ENCODE data around the gene FGF23.

The FGF23 gene

DNA sequence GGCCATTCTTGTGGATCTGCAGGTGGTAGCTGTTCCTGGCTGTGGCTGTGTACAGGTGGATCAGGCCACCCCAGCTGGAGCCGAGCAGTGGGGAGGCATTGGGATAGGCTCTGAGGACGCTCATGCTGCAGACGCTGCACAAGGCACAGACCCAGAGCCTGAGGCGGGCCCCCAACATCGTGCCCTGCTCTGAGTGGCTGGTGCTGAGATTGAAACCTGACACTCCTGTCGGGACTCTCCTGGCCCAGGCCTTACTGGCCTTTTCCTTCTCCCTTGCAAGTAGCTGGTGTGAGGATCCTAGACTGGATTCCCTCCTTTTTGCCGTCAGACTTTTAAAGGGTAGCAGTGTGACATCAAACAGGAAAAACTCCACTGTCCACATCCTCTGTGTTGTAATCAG, at the start of gene FGF23:
Gene FGF23 (minus strand): TSS at position 308 of the 400 bp plus-strand sequence. CDS start 130 bp downstream, at position 178.
- TF ChIP-seq, protein P1, sequence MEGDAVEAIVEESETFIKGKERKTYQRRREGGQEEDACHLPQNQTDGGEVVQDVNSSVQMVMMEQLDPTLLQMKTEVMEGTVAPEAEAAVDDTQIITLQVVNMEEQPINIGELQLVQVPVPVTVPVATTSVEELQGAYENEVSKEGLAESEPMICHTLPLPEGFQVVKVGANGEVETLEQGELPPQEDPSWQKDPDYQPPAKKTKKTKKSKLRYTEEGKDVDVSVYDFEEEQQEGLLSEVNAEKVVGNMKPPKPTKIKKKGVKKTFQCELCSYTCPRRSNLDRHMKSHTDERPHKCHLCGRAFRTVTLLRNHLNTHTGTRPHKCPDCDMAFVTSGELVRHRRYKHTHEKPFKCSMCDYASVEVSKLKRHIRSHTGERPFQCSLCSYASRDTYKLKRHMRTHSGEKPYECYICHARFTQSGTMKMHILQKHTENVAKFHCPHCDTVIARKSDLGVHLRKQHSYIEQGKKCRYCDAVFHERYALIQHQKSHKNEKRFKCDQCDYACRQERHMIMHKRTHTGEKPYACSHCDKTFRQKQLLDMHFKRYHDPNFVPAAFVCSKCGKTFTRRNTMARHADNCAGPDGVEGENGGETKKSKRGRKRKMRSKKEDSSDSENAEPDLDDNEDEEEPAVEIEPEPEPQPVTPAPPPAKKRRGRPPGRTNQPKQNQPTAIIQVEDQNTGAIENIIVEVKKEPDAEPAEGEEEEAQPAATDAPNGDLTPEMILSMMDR (IDR thresholded peaks at IDR 0.05): no peak

DNA sequence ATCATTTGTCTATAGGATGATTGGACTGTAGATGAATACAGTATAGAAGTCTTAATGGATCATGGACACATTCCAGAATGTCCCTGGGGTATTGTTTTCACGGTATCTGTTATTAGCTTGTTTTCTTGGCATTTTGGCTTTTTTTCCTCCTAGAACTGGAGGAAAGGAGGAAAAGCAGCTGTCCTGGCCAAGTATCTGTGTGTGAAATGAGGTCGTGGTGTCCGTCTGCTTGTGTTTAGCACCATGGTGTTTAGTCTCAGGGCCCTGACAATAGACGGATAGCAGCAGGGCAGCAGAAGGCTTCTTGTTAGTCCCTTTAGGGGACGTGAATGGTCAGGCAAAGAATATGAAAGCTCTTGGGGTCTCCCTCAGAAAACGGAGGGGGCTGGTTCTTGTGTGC, 44.9 kb upstream of the FGF23 start:
- TF ChIP-seq, protein P1 (IDR thresholded peaks at IDR 0.05): no peak

DNA sequence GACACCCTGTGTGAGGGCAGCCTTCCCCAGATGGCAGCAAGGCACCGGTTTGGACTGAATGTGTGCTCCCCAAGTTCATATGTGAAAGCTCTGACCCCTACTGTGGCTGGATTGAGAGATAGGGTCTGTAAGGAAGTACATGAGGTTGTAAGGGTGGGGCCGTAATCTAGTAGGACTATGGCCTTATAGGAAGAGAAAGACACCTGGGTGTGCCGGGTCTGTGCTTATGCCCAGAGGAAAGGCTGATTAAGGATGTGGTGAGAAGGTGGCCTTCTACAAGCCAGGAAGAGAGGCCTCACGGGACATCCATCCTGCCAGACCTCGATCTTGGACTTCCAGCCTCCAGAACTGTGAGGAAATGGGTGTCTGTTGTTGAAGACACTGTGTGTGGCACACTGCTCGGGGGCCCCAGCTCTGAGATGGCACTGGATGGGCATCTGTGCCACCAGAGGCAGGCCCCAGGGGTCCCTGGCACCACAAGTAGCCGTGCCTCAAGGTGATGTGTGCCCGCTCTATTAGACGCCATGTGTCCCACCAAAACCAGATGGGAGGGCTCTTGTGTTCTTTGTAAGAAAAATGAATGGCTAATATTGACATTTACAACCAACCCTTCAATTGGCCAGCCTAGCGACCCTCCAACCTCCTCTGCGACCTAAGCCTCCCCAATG, 44.1 kb upstream of the FGF23 start:
- TF ChIP-seq, protein P1 (IDR thresholded peaks at IDR 0.05): no peak

DNA sequence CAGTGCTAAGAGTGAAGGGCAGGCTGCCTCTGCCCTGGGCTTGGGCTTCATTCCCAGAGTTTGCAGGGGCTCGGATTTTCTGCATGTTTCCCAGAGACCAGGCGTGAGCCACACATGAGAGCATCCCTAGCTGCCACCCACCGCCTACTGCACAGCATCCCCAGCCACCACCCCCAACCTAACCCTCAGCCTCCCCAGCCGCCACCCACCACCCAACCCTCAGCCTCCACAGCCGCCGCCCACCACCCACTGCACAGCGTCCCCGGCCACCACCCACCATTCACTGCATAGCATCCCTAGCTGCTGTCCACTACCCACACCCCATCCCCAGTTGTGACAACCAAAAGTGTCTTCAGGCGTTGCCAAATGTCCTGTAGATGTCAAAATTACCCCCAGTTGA, 43.5 kb upstream of the FGF23 start:
- TF ChIP-seq, protein P1 (IDR thresholded peaks at IDR 0.05): no peak

DNA sequence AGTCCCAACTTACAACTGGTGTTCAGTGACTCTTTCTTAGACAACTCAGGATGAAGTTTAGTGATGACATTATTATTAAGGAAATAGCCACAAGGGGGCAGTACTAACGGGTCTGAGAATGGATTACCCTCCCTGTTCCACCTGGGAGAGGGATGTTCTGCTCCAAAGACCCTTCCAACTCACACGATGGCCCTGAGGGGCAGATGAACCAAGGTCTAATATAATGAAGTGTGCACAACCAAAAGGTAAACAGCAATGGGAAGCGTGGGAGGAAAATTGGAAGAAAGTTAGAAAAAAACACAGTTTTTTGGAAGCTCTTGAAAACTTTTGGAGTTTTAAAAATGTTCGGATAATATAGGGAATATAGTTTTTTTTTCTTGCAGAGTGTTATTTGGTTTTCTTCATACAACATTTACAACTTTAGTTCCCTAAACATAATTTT, 42.1 kb upstream of the FGF23 start:
- TF ChIP-seq, protein P1 (IDR thresholded peaks at IDR 0.05): peak; percentile 70

DNA sequence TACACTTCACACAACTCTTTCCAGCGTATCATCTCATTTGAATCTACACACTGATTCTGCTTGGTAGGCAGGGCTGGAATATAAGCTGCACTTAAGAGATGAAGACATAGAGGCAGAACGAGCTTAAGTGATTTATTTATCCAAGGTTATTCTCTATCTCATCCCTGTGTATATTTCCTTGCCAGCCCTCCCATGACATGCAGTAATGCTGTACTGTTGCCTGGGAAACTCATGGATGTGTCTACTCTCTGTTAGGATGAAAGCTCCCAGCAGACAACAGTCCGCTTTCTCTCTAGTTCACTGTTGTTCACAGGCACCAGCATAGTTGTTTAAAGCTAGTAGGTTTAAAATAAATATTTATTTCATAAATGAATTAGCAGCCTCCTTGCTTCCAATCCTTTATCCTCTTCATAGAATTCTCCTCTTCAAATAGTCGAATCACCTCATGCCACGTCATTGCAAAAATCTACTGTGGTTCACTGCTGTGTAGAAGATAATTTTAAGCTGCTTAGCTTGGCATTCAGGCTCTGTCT, 40.7 kb upstream of the FGF23 start:
- TF ChIP-seq, protein P1 (IDR thresholded peaks at IDR 0.05): no peak

DNA sequence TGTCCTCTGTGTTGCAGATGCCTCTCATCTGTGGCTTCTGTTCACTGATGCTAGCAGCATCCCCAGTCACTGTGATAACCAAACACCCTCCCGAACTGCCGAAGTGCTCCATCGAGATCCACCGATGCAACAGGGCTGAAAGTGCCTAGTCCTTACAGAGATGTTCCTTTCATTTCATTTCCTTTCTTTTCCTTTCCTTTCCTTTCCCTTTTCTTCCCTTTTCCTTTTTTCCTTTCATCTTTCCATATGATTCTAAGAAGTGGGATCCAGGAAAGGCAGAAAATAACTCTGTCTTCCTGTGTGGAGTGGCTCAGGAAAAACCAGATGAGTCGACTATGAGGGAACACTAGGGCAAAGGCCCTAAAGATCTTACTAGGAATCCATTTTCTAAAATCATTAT, 39.4 kb upstream of the FGF23 start:
- TF ChIP-seq, protein P1 (IDR thresholded peaks at IDR 0.05): no peak

Data from LNCAP (cell line).